HG03103 (cell line): ENCODE data around the gene ADARB1.

Source experiments
- ATAC-seq: cut with Tn5 transposase; IDR thresholded peaks from one replicate; pipeline ENCODE4 v1.9.1; 2021; ENCODE audit warnings: low read depth; ENCODE audit not compliant: unreplicated experiment

Gene ADARB1

GRCh38 chr21:45163413-45164123 lies 89.2 kb downstream of the ADARB1 start:
- ATAC-seq = no peak

GRCh38 chr21:45164124-45164511 lies 89.7 kb downstream of the ADARB1 start:
- ATAC-seq = no peak

- no peak for ATAC-seq
Observed at GRCh38 chr21:45164838-45165237, 90.5 kb downstream of the ADARB1 start.

- ATAC-seq = no peak
Observed at GRCh38 chr21:45166931-45167330, 92.6 kb downstream of the ADARB1 start.

- ATAC-seq = no peak
Observed at GRCh38 chr21:45167796-45168222, 93.4 kb downstream of the ADARB1 start.

GRCh38 chr21:45168522-45168921 lies 94.1 kb downstream of the ADARB1 start:
- ATAC-seq = no peak

GRCh38 chr21:45169001-45169400 lies 94.6 kb downstream of the ADARB1 start:
- no peak for ATAC-seq

- no peak for ATAC-seq
Observed at GRCh38 chr21:45169682-45170081, 95.3 kb downstream of the ADARB1 start.

- no peak for ATAC-seq
Observed at GRCh38 chr21:45170987-45171386, 96.6 kb downstream of the ADARB1 start.

- no peak for ATAC-seq
Observed at GRCh38 chr21:45172420-45172819, 98.0 kb downstream of the ADARB1 start.

- no peak for ATAC-seq
Observed at GRCh38 chr21:45175326-45176095, 101.1 kb downstream of the ADARB1 start.

- ATAC-seq = no peak
Observed at GRCh38 chr21:45176141-45176540, 101.8 kb downstream of the ADARB1 start.

- ATAC-seq = no peak
Observed at GRCh38 chr21:45177039-45177438, 102.7 kb downstream of the ADARB1 start.

- ATAC-seq = no peak
Observed at GRCh38 chr21:45178070-45178608, 103.8 kb downstream of the ADARB1 start.

GRCh38 chr21:45178971-45179370 lies 104.6 kb downstream of the ADARB1 start:
- ATAC-seq = no peak

GRCh38 chr21:45179568-45180245 lies 105.3 kb downstream of the ADARB1 start:
- no peak for ATAC-seq

- no peak for ATAC-seq
Observed at GRCh38 chr21:45180246-45180599, 105.8 kb downstream of the ADARB1 start.

GRCh38 chr21:45182958-45183357 lies 108.6 kb downstream of the ADARB1 start:
- ATAC-seq = no peak

- no peak for ATAC-seq
Observed at GRCh38 chr21:45183852-45184251, 109.5 kb downstream of the ADARB1 start.

- ATAC-seq = no peak
Observed at GRCh38 chr21:45184869-45185268, 110.5 kb downstream of the ADARB1 start.

- ATAC-seq = no peak
Observed at GRCh38 chr21:45186709-45187108, 112.3 kb downstream of the ADARB1 start.
